Endothelial cell (in vitro differentiated cells): ENCODE results near the gene COX19. TPM values are rescaled to one million over a fixed set of nuclear protein-coding genes. Genes with fewer than 3 reads are reported as not detected.

Experiments
- DNase-seq: peaks from one replicate; pipeline ENCODE4 v3.0.0; 2021; ENCODE audit warnings: low spot score
- H3K27ac Mint-ChIP-seq: one replicate; pipeline ENCODE4 v1.8.0; 2021; ENCODE audit warnings: mixed read lengths, inconsistent platforms; ENCODE audit not compliant: unreplicated experiment
- H3K27me3 Mint-ChIP-seq: one replicate; pipeline ENCODE4 v1.8.0; 2021; ENCODE audit warnings: mild to moderate bottlenecking, moderate library complexity, mixed read lengths, inconsistent platforms; ENCODE audit not compliant: unreplicated experiment
- H3K36me3 Mint-ChIP-seq: one replicate; pipeline ENCODE4 v1.8.0; 2021; ENCODE audit warnings: mild to moderate bottlenecking, low read depth, mixed read lengths, inconsistent platforms; ENCODE audit not compliant: unreplicated experiment
- H3K4me1 Mint-ChIP-seq: one replicate; pipeline ENCODE4 v1.8.0; 2021; ENCODE audit warnings: mild to moderate bottlenecking, mixed read lengths, inconsistent platforms; ENCODE audit not compliant: unreplicated experiment
- H3K4me3 Mint-ChIP-seq: one replicate; pipeline ENCODE4 v1.8.0; 2021; ENCODE audit warnings: mild to moderate bottlenecking, mixed read lengths, inconsistent platforms; ENCODE audit not compliant: unreplicated experiment
- H3K9me3 Mint-ChIP-seq: one replicate; pipeline ENCODE4 v1.8.0; 2021; ENCODE audit warnings: mixed read lengths, inconsistent platforms; ENCODE audit not compliant: unreplicated experiment
- total RNA-seq: library from RNA; stranded (reverse); fragmentation: NEBNext Ultra II Directional; extraction: Animal tissue kit (Norgen Biotek cat#: 25700); gene quantifications from one replicate; pipeline ENCODE4 v1.2.1, GENCODE V29; 2021; ENCODE audit not compliant: unreplicated experiment
- TF ChIP-seq, protein P1 (sequence below): fragments of 200-600 bp; sonication (generic); IDR thresholded peaks from one replicate; pipeline ENCODE4 v1.5.0; 2021; ENCODE audit warnings: antibody characterized with exemption; ENCODE audit not compliant: unreplicated experiment

COX19 gene
- total RNA-seq, 1 donor from 2014 or later: 10.2 TPM

DNA sequence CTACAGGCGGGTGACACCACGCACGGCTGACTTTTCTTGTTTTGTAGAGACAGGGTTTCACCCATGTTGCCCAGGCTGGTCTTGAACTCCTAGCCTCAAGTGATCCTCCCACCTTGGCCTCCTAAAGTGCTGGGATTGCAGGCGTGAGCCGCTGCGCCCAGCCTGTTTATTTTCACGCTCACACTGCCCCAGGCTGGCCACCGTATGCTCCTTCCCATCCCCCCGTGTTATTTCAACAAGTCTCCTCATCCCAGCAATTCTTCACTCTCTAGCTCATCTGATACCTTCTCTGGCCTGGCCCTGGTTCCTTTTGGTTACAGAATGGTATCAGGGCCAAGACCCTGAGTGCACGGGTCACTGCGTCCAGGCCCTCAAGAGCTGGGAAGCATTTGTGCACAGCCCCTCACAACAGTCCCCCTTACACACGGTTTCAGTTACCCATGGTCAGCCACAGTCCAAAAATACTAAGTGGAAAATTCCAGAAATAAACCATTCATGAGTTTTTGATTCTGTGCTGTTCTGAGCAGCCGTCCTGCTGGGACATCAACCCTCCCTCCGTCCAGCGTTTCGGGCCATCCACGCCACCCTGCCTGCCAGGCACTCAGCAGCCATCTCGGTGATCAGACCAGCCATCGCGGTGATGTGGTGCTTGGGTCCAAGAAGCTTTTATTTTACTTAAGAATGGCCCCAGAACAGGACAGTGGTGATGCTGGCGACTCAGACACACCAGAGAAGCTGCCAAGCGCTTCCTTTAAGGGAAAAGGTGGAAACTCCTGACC, 8.9 kb downstream of the COX19 start:
- H3K36me3 Mint-ChIP-seq: peaks cover 20% of the 10 kb centered on the region
- H3K27ac Mint-ChIP-seq: no peak overlapping the region
- no peak for DNase-seq
- H3K4me3 Mint-ChIP-seq: peak overlapping the region; percentile 24
- peaks cover 3% of the 10 kb centered on the region for H3K4me1 Mint-ChIP-seq
- H3K9me3 Mint-ChIP-seq: no peaks in the 10 kb centered on the region
- TF ChIP-seq, protein P1, sequence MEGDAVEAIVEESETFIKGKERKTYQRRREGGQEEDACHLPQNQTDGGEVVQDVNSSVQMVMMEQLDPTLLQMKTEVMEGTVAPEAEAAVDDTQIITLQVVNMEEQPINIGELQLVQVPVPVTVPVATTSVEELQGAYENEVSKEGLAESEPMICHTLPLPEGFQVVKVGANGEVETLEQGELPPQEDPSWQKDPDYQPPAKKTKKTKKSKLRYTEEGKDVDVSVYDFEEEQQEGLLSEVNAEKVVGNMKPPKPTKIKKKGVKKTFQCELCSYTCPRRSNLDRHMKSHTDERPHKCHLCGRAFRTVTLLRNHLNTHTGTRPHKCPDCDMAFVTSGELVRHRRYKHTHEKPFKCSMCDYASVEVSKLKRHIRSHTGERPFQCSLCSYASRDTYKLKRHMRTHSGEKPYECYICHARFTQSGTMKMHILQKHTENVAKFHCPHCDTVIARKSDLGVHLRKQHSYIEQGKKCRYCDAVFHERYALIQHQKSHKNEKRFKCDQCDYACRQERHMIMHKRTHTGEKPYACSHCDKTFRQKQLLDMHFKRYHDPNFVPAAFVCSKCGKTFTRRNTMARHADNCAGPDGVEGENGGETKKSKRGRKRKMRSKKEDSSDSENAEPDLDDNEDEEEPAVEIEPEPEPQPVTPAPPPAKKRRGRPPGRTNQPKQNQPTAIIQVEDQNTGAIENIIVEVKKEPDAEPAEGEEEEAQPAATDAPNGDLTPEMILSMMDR: no peak
- H3K27me3 Mint-ChIP-seq: peaks cover 9% of the 10 kb centered on the region

DNA sequence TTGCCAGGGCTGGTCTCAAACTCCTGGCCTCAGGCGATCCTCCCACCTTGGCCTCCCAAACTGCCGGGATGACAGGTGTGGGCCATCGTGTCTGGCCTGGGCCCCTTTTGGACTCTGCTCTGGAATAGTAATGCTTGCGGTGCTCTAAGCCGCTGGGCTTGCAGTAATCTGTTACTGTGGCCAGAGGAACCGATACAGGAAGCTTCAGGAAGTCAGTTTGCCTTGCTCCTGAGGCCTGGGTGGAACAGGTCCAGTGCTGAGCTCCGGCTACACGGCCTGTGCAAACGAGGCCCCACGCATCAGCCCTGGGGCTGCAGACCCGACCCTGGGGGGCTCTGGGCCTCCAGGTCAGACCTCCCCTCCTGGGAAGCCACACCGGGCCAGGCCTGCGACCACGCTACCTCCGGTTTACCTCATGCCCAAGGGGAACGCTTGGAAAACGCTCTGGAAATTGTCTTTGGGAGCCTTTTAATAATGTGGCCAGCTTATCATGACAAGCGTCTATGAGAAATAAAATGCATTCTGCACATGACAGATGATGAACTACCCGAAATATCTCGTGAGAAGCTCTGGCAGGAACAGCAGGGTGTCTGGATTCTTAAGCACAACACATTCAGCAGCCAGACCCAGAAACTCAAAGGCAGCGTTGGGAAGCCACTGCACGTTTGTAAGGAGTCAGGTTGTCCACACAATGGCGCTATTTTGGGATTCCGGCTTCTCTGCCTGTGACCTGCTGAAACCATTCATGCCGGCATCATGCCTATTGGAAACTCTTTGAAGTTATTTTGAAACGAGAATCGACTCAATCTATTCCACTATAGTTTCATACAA, 10.7 kb downstream of the COX19 start:
- Mint-ChIP-seq H3K36me3 (peaks cover 18% of the 10 kb centered on the region), H3K27ac (no peak overlapping the region), H3K4me3 (no peak overlapping the region), H3K27me3 (peaks cover 10% of the 10 kb centered on the region), H3K9me3 (no peaks in the 10 kb centered on the region), H3K4me1 (peaks cover 3% of the 10 kb centered on the region)
- TF ChIP-seq, protein P1: no peak
- DNase-seq: no peak

DNA sequence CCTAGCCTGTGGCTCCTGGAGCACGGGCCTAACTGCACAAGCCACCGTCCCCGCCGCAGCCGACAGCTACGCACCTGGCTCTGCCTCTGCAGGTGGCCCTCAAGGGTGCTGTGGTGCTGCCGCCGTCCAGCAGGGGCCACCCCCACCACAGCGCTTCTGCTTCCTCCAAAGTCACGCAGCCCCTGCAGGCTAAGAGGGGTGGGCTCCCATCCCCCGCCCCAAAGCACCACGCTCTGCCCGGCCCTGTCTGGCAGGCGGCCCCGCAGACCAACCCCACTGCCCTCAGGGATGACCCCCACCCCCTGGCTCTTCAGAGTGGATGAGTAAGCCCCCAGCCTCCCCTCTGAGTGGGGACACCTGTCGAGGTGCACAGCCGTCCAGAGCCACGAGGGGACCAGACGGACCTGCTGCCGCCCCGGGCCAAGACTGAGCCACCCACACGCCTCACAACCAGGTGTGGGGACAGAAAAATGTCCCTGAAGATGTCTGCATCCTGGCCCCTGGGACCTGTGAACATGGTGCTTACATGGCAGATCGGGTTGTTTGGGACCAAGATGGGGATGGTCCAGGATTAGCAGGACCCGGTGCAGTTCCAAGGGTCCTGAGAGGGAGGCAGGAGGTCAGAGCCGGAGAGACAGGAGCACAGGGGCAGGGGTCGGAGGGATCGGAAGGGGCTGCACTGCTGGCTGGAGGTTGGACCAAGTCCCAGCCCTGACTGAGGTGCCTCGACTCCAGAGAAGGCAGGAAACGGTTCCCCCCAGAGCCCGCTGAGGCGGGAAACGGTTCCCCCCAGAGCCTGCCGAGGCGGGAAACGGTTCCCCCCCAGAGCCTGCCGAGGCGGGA, 11.9 kb downstream of the COX19 start:
- Mint-ChIP-seq H3K9me3 (no peaks in the 10 kb centered on the region), H3K4me3 (no peak overlapping the region), H3K27ac (no peak overlapping the region), H3K4me1 (peaks cover 3% of the 10 kb centered on the region), H3K36me3 (peaks cover 18% of the 10 kb centered on the region), H3K27me3 (peaks cover 12% of the 10 kb centered on the region)
- TF ChIP-seq, protein P1: no peak
- DNase-seq: no peak

DNA sequence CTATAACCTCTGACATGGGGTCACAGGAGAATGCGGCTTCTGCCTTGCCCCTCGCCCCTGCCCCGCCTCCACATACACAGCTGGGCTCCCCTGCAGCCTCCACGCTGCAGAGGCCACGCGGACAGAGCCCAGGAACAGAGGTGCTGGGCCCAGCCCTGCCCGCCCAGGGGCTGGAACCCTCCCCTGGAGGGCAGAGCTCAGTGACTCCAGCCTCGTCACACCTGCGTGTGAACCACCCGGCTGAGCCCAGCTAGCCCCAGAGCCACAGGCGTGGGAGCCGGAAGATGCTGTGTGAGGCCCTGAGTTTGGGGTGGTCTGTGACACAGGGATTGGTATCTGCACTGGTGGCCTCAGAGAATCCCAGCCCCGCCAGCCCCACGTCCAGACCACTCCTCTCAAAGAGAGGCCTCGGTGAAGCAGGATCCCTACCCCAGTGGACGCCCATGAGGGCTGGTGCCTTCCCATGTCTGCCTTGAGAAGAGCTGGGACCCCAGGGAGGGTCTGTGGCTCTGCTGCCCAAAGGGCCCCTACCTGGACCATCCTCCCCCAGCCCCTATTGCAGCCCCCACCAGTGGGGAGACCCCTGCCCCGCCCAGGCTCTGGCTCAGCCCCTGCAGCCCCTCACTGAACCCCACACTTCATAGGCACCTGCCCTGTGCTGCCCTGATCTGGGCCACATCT, 12.8 kb downstream of the COX19 start:
- TF ChIP-seq, protein P1: no peak
- H3K36me3 Mint-ChIP-seq: peaks cover 13% of the 10 kb centered on the region
- H3K27ac Mint-ChIP-seq: no peak overlapping the region
- DNase-seq: no peak
- peaks cover 3% of the 10 kb centered on the region for H3K4me1 Mint-ChIP-seq
- H3K4me3 Mint-ChIP-seq: no peak overlapping the region
- H3K9me3 Mint-ChIP-seq: no peaks in the 10 kb centered on the region
- H3K27me3 Mint-ChIP-seq: peaks cover 12% of the 10 kb centered on the region
